ENCODE data around the gene GTF2A2. TPM values are rescaled to one million over a fixed set of nuclear protein-coding genes. Genes with fewer than 3 reads are reported as not detected.

The GTF2A2 gene
- total and polyA plus RNA-seq, 8 donors, result 1.2 to 82.9 (median 26.5) TPM

DNA sequence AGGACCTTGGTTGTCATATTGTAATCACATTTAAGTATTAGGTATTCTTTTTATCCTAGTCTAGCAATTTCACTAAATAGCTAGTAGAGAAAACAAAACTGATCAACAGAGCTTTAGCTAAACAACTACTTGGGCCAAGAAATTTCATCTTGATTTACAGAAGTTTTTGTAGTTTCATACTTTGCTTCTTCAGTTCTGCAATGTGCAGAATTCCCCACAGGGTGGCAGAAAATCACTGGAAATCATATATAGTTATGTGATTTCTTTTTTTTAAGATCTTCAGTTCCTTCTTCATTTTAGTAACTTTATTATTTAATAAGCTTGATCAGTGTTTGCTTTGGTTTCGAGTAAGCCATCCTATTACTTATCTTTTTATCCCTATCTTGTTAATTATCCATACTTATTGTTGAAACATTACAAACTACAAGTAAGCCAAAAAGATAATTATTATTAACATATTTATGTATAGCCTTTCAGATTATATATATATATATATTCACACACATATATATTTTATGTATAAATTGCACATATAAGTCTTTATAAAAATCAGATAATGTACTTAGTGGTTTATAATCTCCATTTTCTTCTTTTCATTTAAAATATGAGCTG lies 34.0 kb upstream of the GTF2A2 start:
- DNase-seq, result peak; percentile 46 to 81
- Histone ChIP-seq H3K27ac (peak overlapping the region in 1 of 5 donors; percentile 99), H3K27me3 (no peaks in the 10 kb centered on the region), H3K9me3 (no peaks in the 10 kb centered on the region), H3K4me1 (peaks cover 17 to 35% (median 23%) of the 10 kb centered on the region in 4 donors), H3K4me3 (no peak overlapping the region), H3K36me3 (peaks cover 0 to 5% (median 0%) of the 10 kb centered on the region in 4 donors)
- TF ChIP-seq, protein P1, sequence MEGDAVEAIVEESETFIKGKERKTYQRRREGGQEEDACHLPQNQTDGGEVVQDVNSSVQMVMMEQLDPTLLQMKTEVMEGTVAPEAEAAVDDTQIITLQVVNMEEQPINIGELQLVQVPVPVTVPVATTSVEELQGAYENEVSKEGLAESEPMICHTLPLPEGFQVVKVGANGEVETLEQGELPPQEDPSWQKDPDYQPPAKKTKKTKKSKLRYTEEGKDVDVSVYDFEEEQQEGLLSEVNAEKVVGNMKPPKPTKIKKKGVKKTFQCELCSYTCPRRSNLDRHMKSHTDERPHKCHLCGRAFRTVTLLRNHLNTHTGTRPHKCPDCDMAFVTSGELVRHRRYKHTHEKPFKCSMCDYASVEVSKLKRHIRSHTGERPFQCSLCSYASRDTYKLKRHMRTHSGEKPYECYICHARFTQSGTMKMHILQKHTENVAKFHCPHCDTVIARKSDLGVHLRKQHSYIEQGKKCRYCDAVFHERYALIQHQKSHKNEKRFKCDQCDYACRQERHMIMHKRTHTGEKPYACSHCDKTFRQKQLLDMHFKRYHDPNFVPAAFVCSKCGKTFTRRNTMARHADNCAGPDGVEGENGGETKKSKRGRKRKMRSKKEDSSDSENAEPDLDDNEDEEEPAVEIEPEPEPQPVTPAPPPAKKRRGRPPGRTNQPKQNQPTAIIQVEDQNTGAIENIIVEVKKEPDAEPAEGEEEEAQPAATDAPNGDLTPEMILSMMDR (IDR thresholded peaks at IDR 0.05), result peak in 5 of 7 experiments; percentile 53 to 70 (median 66)
- TF ChIP-seq POLR2A (IDR thresholded peaks at IDR 0.05) (no peak), POLR2AphosphoS5 (IDR thresholded peaks at IDR 0.05) (no peak), EP300 (IDR thresholded peaks at IDR 0.05) (no peak)
- intact Hi-C loops (cut with DNase I; ENCODE audit: low total_unique reads), result no loop called here
- 9 to 29% (median 14%) methylated on average over 1 of the region's 1 CpG for WGBS, 5 donors

DNA sequence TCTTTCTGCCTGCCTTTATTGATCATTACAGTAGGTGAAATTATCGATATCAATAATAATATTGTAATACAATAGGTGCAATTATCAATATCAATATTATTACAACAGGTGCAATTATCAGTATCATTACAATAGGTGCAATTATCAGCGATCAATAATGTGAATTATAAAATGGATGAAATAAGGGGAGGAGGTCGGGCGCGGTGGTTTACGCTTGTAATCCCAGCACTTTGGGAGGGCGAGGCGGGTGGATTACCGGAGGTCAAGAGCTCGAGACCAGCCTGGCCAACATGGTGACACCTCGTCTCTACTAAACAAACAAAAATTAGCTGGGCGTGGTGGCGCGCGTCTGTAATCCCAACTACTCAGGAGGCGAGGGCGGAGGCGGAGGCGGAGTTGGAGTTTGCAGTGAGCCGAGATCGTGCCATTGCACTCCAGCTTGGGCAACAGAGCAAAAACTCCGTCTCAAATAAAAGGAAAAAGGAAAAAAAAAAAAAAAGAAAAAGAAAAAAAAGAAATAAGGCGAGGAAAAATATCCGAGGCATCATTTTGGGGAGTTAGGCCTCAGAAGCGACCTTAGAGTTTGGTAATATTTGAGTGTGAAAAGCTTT lies 32.4 kb upstream of the GTF2A2 start:
- Histone ChIP-seq H3K27me3 (no peaks in the 10 kb centered on the region), H3K36me3 (peaks cover 0 to 5% (median 0%) of the 10 kb centered on the region in 4 donors), H3K27ac (peak overlapping the region; percentile 98 to 99 (median 99)), H3K9me3 (no peaks in the 10 kb centered on the region), H3K4me1 (peaks cover 25 to 50% (median 38%) of the 10 kb centered on the region in 4 donors), H3K4me3 (peak overlapping the region; percentile 64 to 96 (median 76))
- TF ChIP-seq, protein P1 (IDR thresholded peaks at IDR 0.05), result no peak
- TF ChIP-seq POLR2A (IDR thresholded peaks at IDR 0.05) (peak in 1 of 4 donors; percentile 3), POLR2AphosphoS5 (IDR thresholded peaks at IDR 0.05) (peak in 1 of 3 donors; percentile 25)
- peak; percentile 88 to 93 for DNase-seq
- WGBS, 5 donors, result 1 to 3% (median 1%) methylated on average over 25 of the region's 25 CpGs
- intact Hi-C loops (cut with DNase I; ENCODE audit: low total_unique reads), result no loop called here

DNA sequence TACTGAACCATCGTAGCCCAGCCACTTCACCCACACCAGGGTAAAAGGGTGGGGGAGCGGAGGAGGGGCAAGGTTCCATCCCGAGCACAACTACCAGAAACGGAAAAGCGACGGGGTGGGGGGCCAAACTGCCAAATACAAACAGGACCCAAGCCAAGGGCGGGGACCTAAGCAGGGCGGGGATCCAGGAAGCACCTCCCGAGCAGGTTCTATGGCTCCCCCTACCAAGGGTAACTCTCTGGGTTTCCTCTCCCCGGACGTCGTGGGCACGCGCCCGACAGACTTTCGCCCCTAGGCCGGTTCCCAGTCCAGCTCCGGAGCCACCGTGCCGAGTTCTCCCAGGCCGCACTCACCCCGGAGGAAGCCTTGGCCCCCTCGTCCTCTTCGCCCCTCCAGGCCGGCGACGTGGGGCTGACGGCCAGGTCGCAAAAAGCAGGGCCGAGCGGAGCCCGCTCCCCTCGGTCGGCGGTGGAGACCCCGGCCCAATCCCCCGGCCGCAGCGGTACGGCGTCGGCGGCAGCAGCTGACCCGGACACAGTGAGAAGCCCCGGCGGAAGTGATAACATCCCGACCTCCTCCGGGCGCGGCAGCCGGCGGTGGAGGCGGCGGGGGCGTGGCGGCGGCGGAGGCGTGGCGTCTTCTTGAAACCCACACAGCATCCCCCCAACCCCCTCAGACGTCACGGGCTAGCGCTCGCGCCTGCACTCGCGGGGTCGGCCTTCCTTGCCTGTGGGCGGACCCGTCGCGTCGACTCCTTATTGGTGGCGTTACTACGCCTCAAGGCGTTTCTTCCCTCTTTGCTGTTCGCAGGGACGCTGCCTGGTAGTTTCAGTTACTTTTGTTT lies 31.7 kb upstream of the GTF2A2 start, which contains the start of gene BNIP2:
Gene BNIP2 (minus strand): TSS at position 539 of the 844 bp plus-strand sequence. CDS start 6,863 bp downstream, outside the sequence.
- Histone ChIP-seq H3K9me3 (no peaks in the 10 kb centered on the region), H3K27ac (peak within 1 kb of the TSS; percentile 98 to 99 (median 99)), H3K4me1 (peaks cover 25 to 58% (median 43%) of the 10 kb centered on the region in 4 donors), H3K27me3 (no peaks in the 10 kb centered on the region), H3K4me3 (peak within 1 kb of the TSS; percentile 64 to 96 (median 76)), H3K36me3 (peaks cover 0 to 5% (median 0%) of the 10 kb centered on the region in 4 donors)
- TF ChIP-seq, protein P1 (IDR thresholded peaks at IDR 0.05), result no peak
- TF ChIP-seq POLR2A (IDR thresholded peaks at IDR 0.05), result peak in 2 of 4 donors; percentile 60 to 92
- no peak for TF ChIP-seq EP300 (IDR thresholded peaks at IDR 0.05)
- peak; percentile 71 to 97 (median 96) for TF ChIP-seq POLR2AphosphoS5 (IDR thresholded peaks at IDR 0.05)
- intact Hi-C loops (cut with DNase I; ENCODE audit: low total_unique reads), result no loop called here
- peak; percentile 99 to 100 for DNase-seq
- WGBS, 5 donors, result 0 to 1% (median 0%) methylated on average over 27 to 78 of the region's 78 CpGs

DNA sequence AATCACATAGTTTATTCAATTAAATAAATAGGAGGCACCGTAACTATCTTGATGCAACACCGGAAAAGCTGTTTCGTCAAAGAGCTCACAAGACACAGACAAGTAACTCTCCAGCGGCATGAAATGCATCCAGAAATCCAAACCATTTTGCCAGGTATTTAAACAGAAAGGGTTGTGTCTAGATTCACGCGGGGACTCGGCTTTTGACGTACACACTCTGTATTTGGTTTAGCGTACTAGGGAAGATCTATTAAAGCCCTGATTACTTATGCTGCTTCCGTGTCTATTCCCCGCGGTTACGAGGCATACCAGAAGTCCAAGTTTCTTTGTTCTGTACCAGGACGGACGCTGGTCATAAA lies 31.1 kb upstream of the GTF2A2 start:
- 0 to 1% (median 0%) methylated on average over 15 of the region's 15 CpGs for WGBS, 5 donors
- intact Hi-C loops (cut with DNase I; ENCODE audit: low total_unique reads), result no loop called here
- TF ChIP-seq, protein P1 (IDR thresholded peaks at IDR 0.05), result no peak
- TF ChIP-seq POLR2AphosphoS5 (IDR thresholded peaks at IDR 0.05), result peak in 1 of 3 donors; percentile 33
- DNase-seq, result no peak
- Histone ChIP-seq H3K9me3 (no peaks in the 10 kb centered on the region), H3K4me3 (peak overlapping the region; percentile 64 to 96 (median 76)), H3K36me3 (peaks cover 0 to 5% (median 1%) of the 10 kb centered on the region in 4 donors), H3K27ac (peak overlapping the region; percentile 98 to 99 (median 99)), H3K27me3 (no peaks in the 10 kb centered on the region), H3K4me1 (peaks cover 29 to 64% (median 47%) of the 10 kb centered on the region in 4 donors)

All from stomach (tissue), 9 donors.